GM12878 (cell line): Measurements from ENCODE around the gene TRIM46. TPM values are rescaled to one million over a fixed set of nuclear protein-coding genes. Genes with fewer than 3 reads are reported as not detected.

Source experiments
- ATF2 ChIP-seq: IDR thresholded peaks from 2 replicates; pipeline ENCODE4 v1.6.1; 2012; ENCODE audit warnings: low read length, inconsistent platforms
- ATF7 ChIP-seq: fragments of 450-650 bp; IDR thresholded peaks from 2 replicates; pipeline ENCODE4 v1.6.1; 2016; ENCODE audit warnings: low read depth, mild to moderate bottlenecking
- BCL3 ChIP-seq: IDR thresholded peaks from 2 replicates; pipeline ENCODE4 v1.6.1; 2011; ENCODE audit warnings: borderline replicate concordance, low read depth, mild to moderate bottlenecking, moderate library complexity, low read length; ENCODE audit not compliant: insufficient read depth, poor library complexity, severe bottlenecking
- E4F1 ChIP-seq: fragments of 450-650 bp; IDR thresholded peaks from 2 replicates; pipeline ENCODE4 v1.6.1; 2018; ENCODE audit warnings: borderline replicate concordance, mild to moderate bottlenecking; ENCODE audit not compliant: partially characterized antibody
- ESRRA ChIP-seq: IDR thresholded peaks from 2 replicates; pipeline ENCODE4 v1.6.1; 2012; ENCODE audit warnings: mild to moderate bottlenecking, low read length, improper control_type of control experiment
- FOS ChIP-seq: IDR thresholded peaks from 3 replicates; pipeline ENCODE4 v1.6.1; 2011; ENCODE audit warnings: borderline replicate concordance; ENCODE audit not compliant: insufficient read length; ENCODE audit errors: extremely low read depth
- FOXK2 ChIP-seq: fragments of 450-650 bp; IDR thresholded peaks from 2 replicates; pipeline ENCODE4 v1.6.1; 2017; ENCODE audit warnings: mild to moderate bottlenecking, moderate library complexity
- GATAD2B ChIP-seq: fragments of 450-650 bp; conservative IDR thresholded peaks from 2 replicates; pipeline ENCODE4 v1.6.1; 2017; ENCODE audit warnings: low read depth, mild to moderate bottlenecking, moderate library complexity
- HDAC2 ChIP-seq: fragments of 200-600 bp; sonication (generic); IDR thresholded peaks from 2 replicates; pipeline ENCODE4 v1.6.1; 2017
- IKZF2 ChIP-seq, 2 experiments: fragments of 450-650 bp; IDR thresholded peaks; 2 replicates each; pipeline ENCODE4 v1.6.1; 2017; ENCODE audit warnings: mild to moderate bottlenecking in 2 of 2, moderate library complexity in 2 of 2
- LARP7 ChIP-seq: fragments of 450-650 bp; IDR thresholded peaks from 2 replicates; pipeline ENCODE4 v1.6.1; 2017; ENCODE audit warnings: mild to moderate bottlenecking
- MTA3 ChIP-seq: IDR thresholded peaks from 2 replicates; pipeline ENCODE4 v1.6.1; 2012; ENCODE audit warnings: low read length, inconsistent platforms, borderline replicate concordance
- MXI1 ChIP-seq: fragments of 150-350 bp; IDR thresholded peaks from 2 replicates; pipeline ENCODE4 v1.6.1; 2011; ENCODE audit warnings: low read depth, mild to moderate bottlenecking, inconsistent platforms, low read length, improper control_type of control experiment
- NFIC ChIP-seq: IDR thresholded peaks from 2 replicates; pipeline ENCODE4 v1.6.1; 2012; ENCODE audit warnings: low read depth, mild to moderate bottlenecking, inconsistent platforms, low read length, moderate library complexity
- NR2C1 ChIP-seq: fragments of 450-650 bp; IDR thresholded peaks from 2 replicates; pipeline ENCODE4 v1.6.1; 2017; ENCODE audit warnings: antibody characterized with exemption, mild to moderate bottlenecking, moderate library complexity
- NRF1 ChIP-seq: conservative IDR thresholded peaks from 2 replicates; pipeline ENCODE4 v1.6.1; 2011; ENCODE audit warnings: mild to moderate bottlenecking, low read depth, low read length, improper control_type of control experiment
- PKNOX1 ChIP-seq: fragments of 450-650 bp; IDR thresholded peaks from 2 replicates; pipeline ENCODE4 v1.6.1; 2016; ENCODE audit warnings: mild to moderate bottlenecking
- POLR2AphosphoS5 ChIP-seq: IDR thresholded peaks from 2 replicates; pipeline ENCODE4 v1.6.1; 2011; ENCODE audit warnings: mild to moderate bottlenecking, low read length, inconsistent platforms
- RAD51 ChIP-seq: fragments of 450-650 bp; IDR thresholded peaks from 2 replicates; pipeline ENCODE4 v1.6.1; 2016; ENCODE audit warnings: moderate library complexity, mild to moderate bottlenecking, inconsistent platforms
- RELA ChIP-seq: fragments of 450-650 bp; IDR thresholded peaks from 2 replicates; pipeline ENCODE4 v1.8.0; 2014; ENCODE audit warnings: borderline replicate concordance; ENCODE audit not compliant: partially characterized antibody
- RFX5 ChIP-seq: IDR thresholded peaks from 2 replicates; pipeline ENCODE4 v1.6.1; 2011; ENCODE audit warnings: low read depth, low read length, improper control_type of control experiment
- RUNX3 ChIP-seq: IDR thresholded peaks from 2 replicates; pipeline ENCODE4 v1.6.1; 2012; ENCODE audit warnings: low read length, inconsistent platforms
- SRF ChIP-seq, 2 experiments: IDR thresholded peaks; 2 replicates each; pipeline ENCODE4 v1.6.1; 2011; ENCODE audit warnings: low read depth in 2 of 2, low read length in 2 of 2, mild to moderate bottlenecking in 1 of 2, moderate library complexity in 1 of 2
- STAT3 ChIP-seq: IDR thresholded peaks from 2 replicates; pipeline ENCODE4 v1.6.1; 2011; ENCODE audit warnings: low read depth, low read length, improper control_type of control experiment
- TBL1XR1 ChIP-seq: IDR thresholded peaks from 2 replicates; pipeline ENCODE4 v1.6.1; 2012; ENCODE audit warnings: low read depth, low read length, improper control_type of control experiment
- TCF3 ChIP-seq: IDR thresholded peaks from 2 replicates; pipeline ENCODE4 v1.6.1; 2012; ENCODE audit warnings: low read depth, mild to moderate bottlenecking, low read length, borderline replicate concordance; ENCODE audit not compliant: insufficient read depth
- ZZZ3 ChIP-seq: IDR thresholded peaks from 2 replicates; pipeline ENCODE4 v1.6.1; 2011; ENCODE audit warnings: low read depth; ENCODE audit not compliant: control insufficient read depth, insufficient read length
- polyA plus RNA-seq, 11 experiments: library from polyadenylated mRNA; depleted of rRNA in 4 of 11; unstranded in 6 of 11; stranded (reverse) in 5 of 11; fragments of >200 nt; fragmentation: Nextera tagmentation in 4 of 11; fragmentation: Illumina TruSeq in 1 of 11; extraction: Ambion mirVana in 4 of 11; extraction: Trizol in 1 of 11; gene quantifications; 1 replicate in 1 of 11; 2 replicates in 10 of 11; pipeline versions ENCODE4 v1.2.1 to v1.2.3, GENCODE V29; 2011 to 2016; ENCODE audit warnings: inconsistent platforms in 2 of 11, missing spikeins in 2 of 11, low read depth in 1 of 11
- total RNA-seq, 4 experiments: library from RNA; depleted of rRNA in 3 of 4; stranded (reverse); fragments of >200 nt in 3 of 4; fragmentation: Illumina TruSeq in 1 of 4; extraction: Trizol in 1 of 4; gene quantifications; 2 replicates each; pipeline versions ENCODE4 v1.2.1 to v1.2.3, GENCODE V29; 2013 to 2021

TRIM46 gene
- total and polyA plus RNA-seq, 10 of the 15 experiments (the other 5 are each of a cell fraction or from before 2014, with no cell fraction given) = 0.08 to 3.1 (median 0.97) TPM

GRCh38 chr1:155135415-155136028 is 38.1 kb upstream of the TRIM46 start, which contains the start of gene SLC50A1 (continued):
- TF ChIP-seq E4F1 (peak; percentile 34), MXI1 (no peak; the same call in 1 of the 2 replicates), LARP7 (no peak; the same call in 1 of the 2 replicates), RFX5 (no peak), GATAD2B (no peak; the same call in none of the 2 replicates), TCF3 (no peak), RAD51 (no peak), TBL1XR1 (no peak), RELA (no peak), HDAC2 (no peak), IKZF2 (IDR thresholded peaks at IDR 0.05) (peak; percentile 9 to 15; a peak in 1 of 4 replicates), PKNOX1 (no peak), STAT3 (no peak), SRF (IDR thresholded peaks at IDR 0.05; ENCODE audit: low read depth in 2 of 2, low read length in 2 of 2) (0 out of 4 replicates have a peak, but pooled peaks of 1 of the 2 experiments have one; percentile 9), RUNX3 (peak; percentile 84), BCL3 (peak; percentile 28), ZZZ3 (no peak), ATF7 (no peak; the same call in 1 of the 2 replicates), FOS (no peak), ATF2 (no peak), FOXK2 (no peak), NRF1 (peak; percentile 33; the same call in 1 of the 2 replicates), MTA3 (no peak), POLR2AphosphoS5 (peak; percentile 80; the same call in 1 of the 2 replicates), NR2C1 (no peak), ESRRA (no peak), NFIC (no peak)
